Osteoblast (primary cell): ENCODE measurements around the gene COX14. TPM values are rescaled to one million over a fixed set of nuclear protein-coding genes. Genes with fewer than 3 reads are reported as not detected.

Experiments used
- DNase-seq: peaks from one replicate; pipeline ENCODE4 v3.0.0; 2011; ENCODE audit warnings: low spot score, mixed read lengths; ENCODE audit not compliant: insufficient read length; ENCODE audit errors: missing footprints
- H2AFZ ChIP-seq: 2 replicates; pipeline ENCODE4 v1.6.0; 2011; ENCODE audit warnings: mild to moderate bottlenecking, low read length
- H3K27ac ChIP-seq: 2 replicates; pipeline ENCODE4 v1.5.1; 2011; ENCODE audit warnings: mild to moderate bottlenecking, low read depth, low read length, moderate library complexity
- H3K27me3 ChIP-seq: 2 replicates; pipeline ENCODE4 v1.6.0; 2012; ENCODE audit warnings: mild to moderate bottlenecking, control low read depth, inconsistent platforms, low read length, moderate library complexity; ENCODE audit not compliant: insufficient read depth
- H3K36me3 ChIP-seq: 2 replicates; pipeline ENCODE4 v1.5.1; 2011; ENCODE audit warnings: mild to moderate bottlenecking, low read length, control low read depth, moderate library complexity; ENCODE audit not compliant: insufficient read depth
- H3K4me1 ChIP-seq: 2 replicates; pipeline ENCODE4 v1.5.1; 2011; ENCODE audit warnings: mild to moderate bottlenecking, low read length, control low read depth, moderate library complexity; ENCODE audit not compliant: insufficient read depth
- H3K4me2 ChIP-seq: 2 replicates; pipeline ENCODE4 v1.6.0; 2011; ENCODE audit warnings: mild to moderate bottlenecking, low read length; ENCODE audit not compliant: insufficient read depth
- H3K4me3 ChIP-seq: fragments of 200-600 bp; sonication (generic); 3 replicates; pipeline ENCODE4 v1.5.1; 2012; ENCODE audit warnings: mild to moderate bottlenecking, low read length, inconsistent platforms; ENCODE audit not compliant: insufficient read depth
- H3K79me2 ChIP-seq: 2 replicates; pipeline ENCODE4 v1.6.0; 2012; ENCODE audit warnings: mild to moderate bottlenecking, low read length, control low read depth, inconsistent platforms; ENCODE audit not compliant: insufficient read depth
- H3K9me3 ChIP-seq: 2 replicates; pipeline ENCODE4 v1.5.1; 2011; ENCODE audit warnings: low read depth, low read length, control low read depth
- H4K20me1 ChIP-seq: 2 replicates; pipeline ENCODE4 v1.6.0; 2012; ENCODE audit warnings: mild to moderate bottlenecking, low read length, control low read depth; ENCODE audit not compliant: insufficient read depth
- CTCF ChIP-seq: IDR thresholded peaks from 2 replicates; pipeline ENCODE4 v1.5.1; 2011; ENCODE audit warnings: mild to moderate bottlenecking, low read depth, low read length, moderate library complexity; ENCODE audit errors: extremely low read depth
- total RNA-seq: library from RNA; depleted of rRNA; stranded (reverse); fragments of >200 nt; gene quantifications from 2 replicates; pipeline ENCODE4 v1.2.3, GENCODE V29; 2012

Gene COX14
- total RNA-seq, 1 donor: 29.0 TPM

- H4K20me1 ChIP-seq: peaks cover 3% of the 10 kb centered on the region
- no peak for TF ChIP-seq CTCF
These were observed 14.1 kb upstream of the COX14 start for GRCh38 chr12:50097952-50098351.

GRCh38 chr12:50099302-50100008 is 12.6 kb upstream of the COX14 start:
- Histone ChIP-seq H3K4me2 (no peak overlapping the region), H3K79me2 (no peaks in the 10 kb centered on the region), H2AFZ (no peak overlapping the region), H3K36me3 (peaks cover 53% of the 10 kb centered on the region), H3K9me3 (no peaks in the 10 kb centered on the region), H3K4me1 (peaks cover 18% of the 10 kb centered on the region), H3K27ac (no peak overlapping the region), H3K4me3 (no peak overlapping the region), H4K20me1 (peaks cover 3% of the 10 kb centered on the region), H3K27me3 (no peaks in the 10 kb centered on the region)
- TF ChIP-seq CTCF: no peak
- peak; percentile 90 for DNase-seq

More at GRCh38 chr12:50097952-50098351, 14.1 kb upstream of the COX14 start:
- DNase-seq: no peak
- Histone ChIP-seq H2AFZ (no peak overlapping the region), H3K4me2 (no peak overlapping the region), H3K79me2 (no peaks in the 10 kb centered on the region), H3K27ac (no peak overlapping the region), H3K36me3 (peaks cover 64% of the 10 kb centered on the region), H3K4me3 (no peak overlapping the region), H3K27me3 (no peaks in the 10 kb centered on the region), H3K9me3 (no peaks in the 10 kb centered on the region), H3K4me1 (peaks cover 10% of the 10 kb centered on the region)

GRCh38 chr12:50100561-50100960 is 11.5 kb upstream of the COX14 start:
- no peak for TF ChIP-seq CTCF
- peaks cover 43% of the 10 kb centered on the region for H3K36me3 ChIP-seq
- DNase-seq: no peak
- no peak overlapping the region for H3K4me3 ChIP-seq
- H3K4me1 ChIP-seq: peaks cover 18% of the 10 kb centered on the region
- H3K9me3 ChIP-seq: no peaks in the 10 kb centered on the region
- H3K27me3 ChIP-seq: no peaks in the 10 kb centered on the region
- peaks cover 3% of the 10 kb centered on the region for H4K20me1 ChIP-seq
- H2AFZ ChIP-seq: no peak overlapping the region
- no peak overlapping the region for H3K4me2 ChIP-seq
- no peak overlapping the region for H3K27ac ChIP-seq
- H3K79me2 ChIP-seq: no peaks in the 10 kb centered on the region

- H4K20me1 ChIP-seq: no peaks in the 10 kb centered on the region
- DNase-seq: peak; percentile 90
- H3K9me3 ChIP-seq: no peaks in the 10 kb centered on the region
These were observed 10.4 kb upstream of the COX14 start for GRCh38 chr12:50101663-50102062.

More at GRCh38 chr12:50101663-50102062, 10.4 kb upstream of the COX14 start:
- Histone ChIP-seq H3K4me2 (no peak overlapping the region), H3K79me2 (no peaks in the 10 kb centered on the region), H3K27ac (no peak overlapping the region), H3K4me1 (peaks cover 18% of the 10 kb centered on the region), H2AFZ (no peak overlapping the region), H3K36me3 (peaks cover 32% of the 10 kb centered on the region), H3K4me3 (no peak overlapping the region), H3K27me3 (no peaks in the 10 kb centered on the region)
- peak; percentile 58 for TF ChIP-seq CTCF
